ENCODE measurements around the gene TGFA. TPM values are rescaled to one million over a fixed set of nuclear protein-coding genes. Genes with fewer than 3 reads are reported as not detected.

TGFA gene
- total RNA-seq, 1 donor from 2014 or later: 1.4 TPM

DNA sequence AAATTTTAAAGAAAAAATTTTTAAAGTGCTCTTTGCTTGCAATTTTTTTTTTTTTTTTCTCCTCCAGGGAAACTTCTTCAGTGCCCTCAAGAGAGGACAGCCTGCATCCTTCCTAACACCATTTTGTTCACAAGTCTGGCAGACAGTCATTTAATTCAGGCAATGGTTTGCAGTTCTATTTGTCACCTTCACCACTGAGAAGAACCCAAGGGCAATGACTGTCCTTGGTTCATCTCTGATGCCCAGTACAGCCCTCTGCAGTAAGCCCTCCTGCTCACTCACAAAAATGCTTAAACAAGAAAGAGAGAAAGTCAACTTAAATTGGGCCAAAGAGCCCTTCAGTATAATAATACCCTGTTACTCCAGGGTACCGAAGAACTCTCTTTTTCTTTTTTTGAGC, 52.4 kb downstream of the TGFA start:
- H3K27me3 Mint-ChIP-seq (ENCODE audit: low read depth): peaks cover 11% of the 10 kb centered on the region
- H3K4me1 Mint-ChIP-seq: no peaks in the 10 kb centered on the region
- TF ChIP-seq, protein P1, sequence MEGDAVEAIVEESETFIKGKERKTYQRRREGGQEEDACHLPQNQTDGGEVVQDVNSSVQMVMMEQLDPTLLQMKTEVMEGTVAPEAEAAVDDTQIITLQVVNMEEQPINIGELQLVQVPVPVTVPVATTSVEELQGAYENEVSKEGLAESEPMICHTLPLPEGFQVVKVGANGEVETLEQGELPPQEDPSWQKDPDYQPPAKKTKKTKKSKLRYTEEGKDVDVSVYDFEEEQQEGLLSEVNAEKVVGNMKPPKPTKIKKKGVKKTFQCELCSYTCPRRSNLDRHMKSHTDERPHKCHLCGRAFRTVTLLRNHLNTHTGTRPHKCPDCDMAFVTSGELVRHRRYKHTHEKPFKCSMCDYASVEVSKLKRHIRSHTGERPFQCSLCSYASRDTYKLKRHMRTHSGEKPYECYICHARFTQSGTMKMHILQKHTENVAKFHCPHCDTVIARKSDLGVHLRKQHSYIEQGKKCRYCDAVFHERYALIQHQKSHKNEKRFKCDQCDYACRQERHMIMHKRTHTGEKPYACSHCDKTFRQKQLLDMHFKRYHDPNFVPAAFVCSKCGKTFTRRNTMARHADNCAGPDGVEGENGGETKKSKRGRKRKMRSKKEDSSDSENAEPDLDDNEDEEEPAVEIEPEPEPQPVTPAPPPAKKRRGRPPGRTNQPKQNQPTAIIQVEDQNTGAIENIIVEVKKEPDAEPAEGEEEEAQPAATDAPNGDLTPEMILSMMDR (conservative IDR thresholded peaks at IDR 0.05): no peak
- H3K4me3 Mint-ChIP-seq: no peak overlapping the region
- H3K36me3 Mint-ChIP-seq (ENCODE audit: low read depth): no peaks in the 10 kb centered on the region
- DNase-seq (ENCODE audit: low read depth, low spot score): no peak
- no peaks in the 10 kb centered on the region for H3K9me3 Mint-ChIP-seq
- no peak overlapping the region for H3K27ac Mint-ChIP-seq (ENCODE audit: unreplicated experiment)

DNA sequence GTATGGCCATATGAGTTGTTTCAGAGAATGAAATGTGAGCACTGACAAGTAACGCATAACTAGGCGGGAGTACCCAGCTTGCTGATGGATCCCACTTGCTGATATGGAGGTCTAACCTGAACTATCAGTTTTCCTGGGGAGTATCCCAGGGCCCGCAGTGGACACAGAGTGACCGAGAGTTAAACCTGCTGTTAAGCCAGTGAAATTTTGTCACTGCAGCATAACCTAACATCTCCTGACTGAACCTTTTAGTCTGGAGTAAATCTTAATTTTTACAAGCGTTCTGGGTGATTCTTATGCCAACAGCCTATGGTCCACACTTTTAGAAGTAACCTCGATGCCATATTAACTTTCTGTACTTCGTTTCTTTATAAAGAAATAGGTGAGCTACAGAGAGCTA, 54.4 kb downstream of the TGFA start:
- no peaks in the 10 kb centered on the region for H3K9me3 Mint-ChIP-seq
- TF ChIP-seq, protein P1 (conservative IDR thresholded peaks at IDR 0.05): no peak
- no peak overlapping the region for H3K27ac Mint-ChIP-seq (ENCODE audit: unreplicated experiment)
- H3K36me3 Mint-ChIP-seq (ENCODE audit: low read depth): no peaks in the 10 kb centered on the region
- no peaks in the 10 kb centered on the region for H3K4me1 Mint-ChIP-seq
- DNase-seq (ENCODE audit: low read depth, low spot score): no peak
- peaks cover 14% of the 10 kb centered on the region for H3K27me3 Mint-ChIP-seq (ENCODE audit: low read depth)
- no peak overlapping the region for H3K4me3 Mint-ChIP-seq

DNA sequence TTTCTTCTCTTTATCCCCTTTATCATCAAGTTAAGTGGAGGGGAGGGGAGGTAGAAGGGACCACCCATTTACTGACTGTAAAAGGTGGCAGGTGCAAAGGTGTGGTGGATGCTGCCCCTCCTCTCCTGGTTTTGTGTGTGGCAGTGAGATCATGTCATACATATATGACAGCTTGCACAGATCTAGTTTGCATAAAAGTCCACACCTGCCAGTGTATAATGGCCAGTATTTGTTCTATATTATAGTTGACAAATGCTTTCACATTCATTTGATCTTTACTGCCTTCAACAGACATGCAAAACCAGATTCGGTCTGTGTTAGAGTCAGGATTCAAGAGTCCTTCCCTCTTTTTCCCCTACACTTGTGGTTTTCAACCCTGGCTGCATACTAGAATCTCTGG, 55.1 kb downstream of the TGFA start:
- no peaks in the 10 kb centered on the region for H3K4me1 Mint-ChIP-seq
- no peak for DNase-seq (ENCODE audit: low read depth, low spot score)
- no peak overlapping the region for H3K4me3 Mint-ChIP-seq
- H3K27ac Mint-ChIP-seq (ENCODE audit: unreplicated experiment): no peak overlapping the region
- TF ChIP-seq, protein P1 (conservative IDR thresholded peaks at IDR 0.05): no peak
- H3K36me3 Mint-ChIP-seq (ENCODE audit: low read depth): no peaks in the 10 kb centered on the region
- H3K27me3 Mint-ChIP-seq (ENCODE audit: low read depth): peaks cover 14% of the 10 kb centered on the region
- H3K9me3 Mint-ChIP-seq: no peaks in the 10 kb centered on the region

DNA sequence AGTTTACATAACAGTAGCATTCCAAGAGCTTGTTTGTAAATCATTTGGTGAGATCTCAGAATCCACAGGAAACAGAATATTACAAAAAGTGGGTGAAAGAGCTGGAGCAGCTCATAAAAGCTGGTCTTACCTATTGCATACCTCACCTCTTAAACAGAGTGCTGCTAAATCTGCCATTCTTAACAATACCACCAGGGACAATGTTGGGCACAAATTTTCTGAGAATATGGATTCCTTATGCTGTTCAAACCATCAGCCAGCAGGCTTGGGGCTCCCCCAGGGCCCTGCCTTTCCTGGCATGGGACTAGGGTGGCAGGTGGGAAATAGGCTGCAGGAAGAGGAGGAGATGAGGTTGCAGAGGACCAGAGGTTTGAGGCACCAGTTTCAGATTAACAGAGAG, 55.6 kb downstream of the TGFA start:
- Mint-ChIP-seq H3K4me1 (no peaks in the 10 kb centered on the region), H3K27me3 (ENCODE audit: low read depth) (peaks cover 14% of the 10 kb centered on the region), H3K9me3 (no peaks in the 10 kb centered on the region), H3K4me3 (no peak overlapping the region), H3K27ac (ENCODE audit: unreplicated experiment) (no peak overlapping the region), H3K36me3 (ENCODE audit: low read depth) (no peaks in the 10 kb centered on the region)
- TF ChIP-seq, protein P1 (conservative IDR thresholded peaks at IDR 0.05): peak; percentile 50
- no peak for DNase-seq (ENCODE audit: low read depth, low spot score)

DNA sequence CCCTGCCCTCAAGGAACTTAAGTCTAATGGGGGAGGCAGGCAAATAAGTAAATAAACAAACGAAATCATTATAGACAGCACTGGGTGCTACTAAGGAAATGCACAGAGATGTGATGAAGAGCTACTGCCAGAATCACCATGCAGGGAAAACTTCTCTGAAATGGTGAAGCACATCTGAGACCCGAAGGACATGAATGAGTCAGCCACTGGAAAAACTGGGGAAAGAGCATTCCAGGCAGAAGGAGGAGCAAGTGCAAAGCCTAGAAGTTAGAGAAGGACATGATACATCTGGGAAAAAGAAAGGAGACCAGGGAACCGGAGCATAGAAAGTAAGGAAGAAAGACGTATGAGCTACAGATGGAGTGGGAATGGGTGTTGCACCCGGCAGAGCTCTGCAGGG, 56.8 kb downstream of the TGFA start:
- Mint-ChIP-seq H3K27me3 (ENCODE audit: low read depth) (peaks cover 14% of the 10 kb centered on the region), H3K36me3 (ENCODE audit: low read depth) (no peaks in the 10 kb centered on the region), H3K27ac (ENCODE audit: unreplicated experiment) (no peak overlapping the region), H3K4me3 (no peak overlapping the region), H3K4me1 (no peaks in the 10 kb centered on the region), H3K9me3 (no peaks in the 10 kb centered on the region)
- TF ChIP-seq, protein P1 (conservative IDR thresholded peaks at IDR 0.05): no peak
- DNase-seq (ENCODE audit: low read depth, low spot score): no peak

All from neural crest cell (in vitro differentiated cells).